ENCODE results near the gene DIS3L. TPM values are rescaled to one million over a fixed set of nuclear protein-coding genes. Genes with fewer than 3 reads are reported as not detected.
A peak's percentile ranks its signal among the peaks of the same experiment; 100 is the strongest.

DIS3L gene
- total and polyA plus RNA-seq, 11 donors = 13.0 to 62.5 (median 34.1) TPM

- ATAC-seq = peak in 3 of 4 donors; percentile 52 to 61 (median 60)
- Histone ChIP-seq H3K27ac (no peak within 1 kb of the TSS), H3K9me3 (no peaks in the 10 kb centered on the region), H3K4me3 (peak within 1 kb of the TSS; percentile 45 to 62 (median 52)), H3K4me1 (peaks cover 0 to 31% (median 23%) of the 10 kb centered on the region in 12 donors), H3K27me3 (peaks cover 23 to 94% (median 53%) of the 10 kb centered on the region in 9 donors), H3K36me3 (no peaks in the 10 kb centered on the region)
- intact Hi-C loops (cut with DNase I) = no loop called here
- TF ChIP-seq CTCF (IDR thresholded peaks at IDR 0.05) (no peak), POLR2A (IDR thresholded peaks at IDR 0.05) (no peak)
- peak in 2 of 5 donors; percentile 23 for DNase-seq
- WGBS, 4 donors = 0 to 1% (median 1%) methylated on average over 38 to 64 of the region's 64 CpGs
Measured at GRCh38 chr15:66253418-66254088, 39.8 kb upstream of the DIS3L start, which contains the start of gene MEGF11. MEGF11 (minus strand) TSS chr15:66253750; CDS start chr15:66128403, 125,347 bp downstream.

- Histone ChIP-seq H3K4me3 (peak overlapping the region in 11 of 12 donors; percentile 45 to 62 (median 53)), H3K27me3 (peaks cover 23 to 95% (median 53%) of the 10 kb centered on the region in 9 donors), H3K27ac (no peak overlapping the region), H3K4me1 (peaks cover 0 to 31% (median 23%) of the 10 kb centered on the region in 12 donors), H3K9me3 (no peaks in the 10 kb centered on the region), H3K36me3 (no peaks in the 10 kb centered on the region)
- ATAC-seq (no peak), DNase-seq (no peak)
- intact Hi-C loops (cut with DNase I) = no loop called here
- WGBS, 4 donors = 9 to 10% (median 9%) methylated on average over 28 to 36 of the region's 36 CpGs
- TF ChIP-seq CTCF (IDR thresholded peaks at IDR 0.05) (no peak), POLR2A (IDR thresholded peaks at IDR 0.05) (no peak)
Measured at GRCh38 chr15:66254089-66254950, 39.0 kb upstream of the DIS3L start.

GRCh38 chr15:66254951-66255676, 38.3 kb upstream of the DIS3L start:
- intact Hi-C loops (cut with DNase I) = no loop called here
- Histone ChIP-seq H3K9me3 (no peaks in the 10 kb centered on the region), H3K27ac (no peak overlapping the region), H3K36me3 (no peaks in the 10 kb centered on the region), H3K27me3 (peaks cover 23 to 92% (median 53%) of the 10 kb centered on the region in 9 donors), H3K4me1 (peaks cover 0 to 31% (median 23%) of the 10 kb centered on the region in 12 donors), H3K4me3 (no peak overlapping the region)
- no peak for DNase-seq
- TF ChIP-seq POLR2A (IDR thresholded peaks at IDR 0.05) (no peak), CTCF (IDR thresholded peaks at IDR 0.05) (no peak)
- WGBS, 4 donors = 40 to 50% (median 46%) methylated on average over 19 of the region's 19 CpGs
- no peak for ATAC-seq
